Loucy (cell line): ENCODE data around the gene CD151.

Experiments used
- CTCF ChIP-seq: fragments of 200-600 bp; sonication (generic); conservative IDR thresholded peaks from 2 replicates; pipeline ENCODE4 v1.5.1; 2014; ENCODE audit warnings: mild to moderate bottlenecking, antibody characterized with exemption, low read length
- EZH2phosphoT487 ChIP-seq: fragments of 200-600 bp; IDR thresholded peaks from 2 replicates; pipeline ENCODE4 v1.6.1; 2018; ENCODE audit warnings: antibody characterized with exemption, mild to moderate bottlenecking, moderate library complexity, borderline replicate concordance

- TF ChIP-seq CTCF: no peak
- no peak for TF ChIP-seq EZH2phosphoT487
Observed at GRCh38 chr11:875769-876301, 43.1 kb downstream of the CD151 start.
